T-helper 1 cell treated with Interleukin-12 subunit alpha and Interleukin-12 subunit beta and Interleukin-4 antibody, amounts not matched to agents 30 ng/mL and 1 ng/mL, for 36 hours (primary cell): ENCODE measurements around the gene MGMT. TPM values are rescaled to one million over a fixed set of nuclear protein-coding genes. Genes with fewer than 3 reads are reported as not detected.

ENCODE experiments used
- intact Hi-C: fragments of 100-400 bp; cut with micrococcal nuclease; formaldehyde crosslinking; loops from one replicate; pipeline ENCODE4 v1.15.1; 2024
- total RNA-seq: library from RNA; stranded (reverse); gene quantifications from 2 replicates; pipeline ENCODE4 v1.2.3, GENCODE V29; 2022

MGMT gene
- total RNA-seq, 1 donor from 2014 or later = 14.9 TPM

DNA sequence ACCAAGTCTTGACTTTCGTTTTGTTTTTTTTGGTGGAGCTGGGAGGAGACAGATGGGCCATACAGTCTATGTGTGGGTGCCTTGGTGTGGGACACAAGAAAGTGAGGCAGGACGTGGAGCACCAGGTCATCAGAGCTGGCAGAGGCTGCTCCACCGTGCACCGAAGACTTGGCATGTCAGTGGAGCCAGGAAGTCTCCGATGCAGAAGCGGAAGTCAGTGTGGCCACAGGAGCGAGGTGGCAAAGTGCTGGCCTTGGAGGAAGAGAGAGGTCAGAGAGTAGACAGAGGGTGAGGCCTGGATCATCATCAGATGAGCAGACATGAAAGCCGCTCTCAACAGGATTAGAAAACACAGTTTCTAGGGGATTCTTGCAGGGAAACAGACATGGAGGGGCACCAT lies 116.8 kb downstream of the MGMT start:
- intact Hi-C loops = no loop called here

DNA sequence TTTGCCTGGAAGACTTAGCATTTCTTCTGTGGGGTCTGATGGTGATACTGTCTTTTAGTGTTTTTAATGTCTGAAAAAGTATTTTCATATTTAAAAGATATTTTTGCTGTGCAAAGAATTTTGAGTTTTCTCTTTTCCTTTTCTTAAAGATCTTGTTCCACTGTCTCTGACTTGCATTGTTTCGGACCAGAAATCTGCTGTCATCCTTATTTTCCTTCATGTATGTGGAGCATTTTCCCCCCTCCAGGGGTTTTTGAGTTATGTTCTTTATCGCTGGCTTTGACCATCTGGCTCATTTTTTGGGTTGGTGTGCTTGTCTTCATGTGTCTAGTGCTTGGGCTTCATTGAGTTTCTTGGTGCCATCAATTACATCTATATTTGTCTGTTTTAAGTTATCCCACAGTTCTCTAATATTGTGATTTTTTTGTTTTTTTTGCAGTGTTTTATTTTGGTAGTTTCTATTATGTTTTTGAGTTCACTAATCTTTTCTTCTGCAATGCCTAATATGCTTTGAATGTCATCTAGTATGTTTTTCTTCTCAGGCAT lies 119.9 kb downstream of the MGMT start:
- intact Hi-C loops = no loop called here

GRCh38 chr10:129589546-129589945 lies 122.5 kb downstream of the MGMT start:
- intact Hi-C loops = no loop called here

DNA sequence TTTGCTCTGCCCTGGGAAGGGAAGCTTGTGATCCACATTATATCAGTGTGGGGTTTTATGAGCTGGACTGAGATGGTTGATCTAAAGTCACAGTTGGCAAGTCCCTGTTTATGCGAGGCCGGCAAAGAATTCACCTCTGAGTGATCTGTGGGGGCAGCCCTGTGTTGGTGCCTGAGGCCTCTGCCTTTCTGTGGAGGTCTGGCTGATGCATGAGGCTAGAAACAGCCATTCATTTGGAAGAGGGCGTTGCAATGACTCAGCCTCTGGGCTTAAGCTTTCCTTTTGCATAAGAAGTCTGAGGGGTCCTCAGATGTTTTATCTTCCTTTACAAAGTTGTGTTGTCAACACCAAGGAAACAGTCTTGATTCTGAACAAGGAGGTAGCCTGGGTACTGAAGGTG lies 126.9 kb downstream of the MGMT start:
- intact Hi-C loops = no loop called here

DNA sequence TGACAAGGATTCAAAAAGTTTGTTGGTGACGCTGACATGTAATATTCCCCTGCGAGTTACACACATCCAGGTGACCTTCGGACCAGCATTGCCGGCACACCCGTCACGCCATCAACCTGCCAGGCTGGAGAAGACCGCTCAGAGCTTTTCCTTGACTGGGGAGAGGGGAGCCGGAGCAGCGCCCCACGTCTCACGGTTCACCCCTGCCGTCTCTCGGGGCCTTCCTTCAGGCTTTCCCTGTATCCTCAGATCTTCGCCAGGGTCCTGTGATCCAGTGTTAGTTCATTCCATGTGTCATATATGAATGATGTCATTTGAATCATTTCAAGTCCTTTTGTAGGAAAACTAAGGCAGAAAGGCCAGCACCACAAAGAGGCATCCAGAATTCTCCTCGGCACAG lies 127.8 kb downstream of the MGMT start:
- intact Hi-C loops = no loop called here

DNA sequence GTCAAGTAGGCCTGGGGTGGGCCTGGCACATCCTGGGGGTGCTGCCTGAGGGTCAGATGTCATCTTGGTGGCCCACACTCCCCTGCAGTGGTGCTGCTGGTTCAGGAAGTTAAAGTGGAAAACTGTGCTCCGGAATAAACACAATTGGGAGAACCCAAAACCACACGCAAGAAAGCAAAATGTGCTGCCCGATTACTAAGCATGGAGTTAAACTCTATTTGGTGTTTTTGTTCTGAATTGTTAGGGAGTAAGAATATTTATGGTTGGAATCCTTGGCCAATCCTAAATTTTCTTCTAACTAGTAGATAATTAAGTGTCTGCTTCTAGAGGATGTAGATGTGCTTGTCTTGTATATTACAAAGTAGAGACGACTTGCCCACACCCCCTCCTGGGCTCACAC lies 131.4 kb downstream of the MGMT start:
- intact Hi-C loops = no loop called here

DNA sequence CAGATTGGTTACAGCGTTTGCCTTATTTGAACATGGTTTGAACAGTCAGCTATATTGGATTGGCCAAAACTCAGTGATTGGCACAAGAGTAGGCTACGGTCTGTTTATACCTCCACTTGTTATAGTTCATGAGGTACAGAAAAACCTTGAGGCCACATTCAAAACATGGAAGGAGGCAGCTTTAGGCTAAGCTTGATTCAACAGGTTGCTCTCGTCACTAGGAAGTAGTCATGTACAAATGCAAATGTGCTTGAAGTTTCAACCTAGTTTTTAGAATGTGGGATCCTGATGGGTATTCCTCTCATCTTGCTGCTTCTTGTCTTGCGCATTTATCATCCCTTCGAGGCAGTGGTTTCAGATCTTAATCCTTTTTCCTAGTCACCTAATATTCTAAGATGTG lies 132.1 kb downstream of the MGMT start:
- intact Hi-C loops = no loop called here

- intact Hi-C loops = no loop called here
These were observed 134.7 kb downstream of the MGMT start for GRCh38 chr10:129601737-129602136.

- intact Hi-C loops = no loop called here
These were observed 136.0 kb downstream of the MGMT start for GRCh38 chr10:129602938-129603535.

DNA sequence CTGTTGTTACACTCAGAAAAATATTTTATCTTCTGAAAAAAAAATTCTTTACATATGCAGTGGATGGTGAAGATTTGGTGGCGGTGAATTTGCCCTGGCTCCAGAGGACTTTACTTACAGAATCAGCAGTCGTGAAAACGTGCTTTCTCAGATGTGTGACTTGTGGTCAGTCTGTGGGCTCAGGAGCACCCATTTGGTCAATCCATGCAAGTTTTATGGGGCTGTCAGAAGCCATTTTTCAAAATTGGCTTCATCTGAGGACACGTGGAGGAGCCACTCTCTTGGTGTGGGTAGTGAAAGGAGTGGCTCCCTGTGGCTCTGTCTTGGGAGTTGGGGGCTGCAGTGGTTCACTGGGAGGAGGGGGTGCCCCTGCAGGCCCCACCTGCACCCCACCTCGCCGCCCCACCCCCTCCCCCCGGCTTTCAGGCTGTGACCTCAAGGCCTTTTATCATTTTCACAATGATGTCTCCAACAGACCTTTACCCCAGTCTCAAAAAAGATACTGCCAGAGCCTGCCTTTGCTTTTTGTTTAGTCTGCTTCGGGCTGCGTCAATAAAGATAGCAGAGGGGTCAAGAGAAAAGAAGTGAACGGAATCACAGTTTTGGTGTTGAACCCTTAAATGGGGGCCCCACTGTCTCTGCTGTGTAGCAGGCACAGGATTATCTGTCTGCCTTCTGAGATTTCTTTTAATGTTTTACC lies 137.4 kb downstream of the MGMT start:
- intact Hi-C loops = no loop called here

- intact Hi-C loops = no loop called here
These were observed 138.4 kb downstream of the MGMT start for GRCh38 chr10:129605266-129605985.

- intact Hi-C loops = no loop called here
These were observed 139.0 kb downstream of the MGMT start for GRCh38 chr10:129605986-129606518.

DNA sequence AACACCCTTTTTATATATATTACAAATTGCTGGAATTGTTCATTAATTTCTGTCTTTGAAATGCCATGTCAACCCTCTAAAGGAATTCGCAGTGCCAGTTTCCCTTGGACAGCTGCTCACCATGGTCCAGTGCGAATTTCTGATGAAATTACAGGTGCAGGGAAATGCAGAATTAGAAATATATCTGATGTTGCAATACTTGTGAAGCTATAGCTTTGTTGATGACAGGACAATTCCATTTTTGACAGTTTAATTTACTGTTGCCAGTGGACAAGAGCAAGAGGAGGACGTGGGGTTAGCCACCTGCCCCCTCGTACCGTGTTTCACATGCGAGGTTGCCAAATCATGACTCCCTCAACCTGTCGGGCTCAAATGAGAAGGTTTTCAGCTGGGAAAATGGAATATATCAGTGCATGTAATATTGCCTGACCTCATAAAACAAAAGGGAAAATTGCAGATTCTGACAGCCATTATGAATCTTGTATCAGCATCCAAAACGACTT lies 140.6 kb downstream of the MGMT start:
- intact Hi-C loops = no loop called here

DNA sequence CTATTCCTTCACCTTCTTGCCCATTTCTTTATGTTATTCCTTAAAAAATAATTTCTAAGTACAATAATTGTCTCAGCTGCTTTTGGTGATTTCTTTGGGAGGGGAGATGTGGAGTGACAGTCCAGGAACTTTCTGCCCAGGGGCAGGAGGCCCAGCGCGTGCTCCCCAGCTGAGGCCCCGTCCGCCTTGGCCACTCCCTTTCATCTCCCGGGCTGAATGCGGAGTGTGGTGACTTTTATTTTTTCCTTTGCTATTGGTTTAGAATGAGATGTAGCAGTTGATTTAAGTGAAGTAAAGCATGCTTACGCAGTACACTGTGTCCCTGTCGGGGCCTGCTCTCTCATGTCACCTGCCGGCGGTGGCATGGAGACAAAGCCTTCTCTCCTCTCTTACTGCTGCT lies 141.6 kb downstream of the MGMT start:
- intact Hi-C loops = no loop called here

- intact Hi-C loops = no loop called here
These were observed 142.5 kb downstream of the MGMT start for GRCh38 chr10:129609551-129609950.

DNA sequence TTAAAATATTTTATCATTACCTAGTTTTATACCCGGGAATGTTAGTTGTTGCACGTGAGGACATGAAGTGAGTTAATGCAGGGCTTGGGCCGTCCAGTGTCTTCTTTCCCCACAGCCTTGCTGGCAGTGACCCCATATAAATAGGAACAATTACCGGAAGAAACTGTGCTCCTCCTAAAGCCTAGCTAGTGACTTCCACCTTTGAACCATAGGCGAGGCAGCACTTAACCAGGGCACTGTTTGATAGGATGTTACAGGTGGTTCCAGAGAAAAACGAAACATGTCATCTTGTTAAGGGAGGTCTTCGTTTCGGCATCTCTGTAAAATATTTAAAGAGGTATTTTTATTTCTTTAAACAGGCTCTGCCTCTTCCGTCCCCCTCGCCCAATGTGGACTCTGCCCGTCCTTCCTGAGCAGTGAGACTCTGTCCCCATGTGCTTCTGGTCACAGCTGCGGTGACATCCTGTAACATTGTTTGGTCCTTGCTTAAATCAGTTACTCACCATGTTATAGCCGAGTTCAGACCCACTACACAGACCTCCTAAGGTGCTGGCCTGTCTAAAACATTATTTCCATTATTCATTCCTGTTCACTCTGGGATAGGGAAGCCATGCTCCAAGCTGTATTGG lies 145.6 kb downstream of the MGMT start:
- intact Hi-C loops = no loop called here

- intact Hi-C loops = no loop called here
These were observed 146.4 kb downstream of the MGMT start for GRCh38 chr10:129613377-129613980.

- intact Hi-C loops = no loop called here
These were observed 147.3 kb downstream of the MGMT start for GRCh38 chr10:129614341-129614740.

GRCh38 chr10:129615381-129615780 lies 148.3 kb downstream of the MGMT start:
- intact Hi-C loops = no loop called here

DNA sequence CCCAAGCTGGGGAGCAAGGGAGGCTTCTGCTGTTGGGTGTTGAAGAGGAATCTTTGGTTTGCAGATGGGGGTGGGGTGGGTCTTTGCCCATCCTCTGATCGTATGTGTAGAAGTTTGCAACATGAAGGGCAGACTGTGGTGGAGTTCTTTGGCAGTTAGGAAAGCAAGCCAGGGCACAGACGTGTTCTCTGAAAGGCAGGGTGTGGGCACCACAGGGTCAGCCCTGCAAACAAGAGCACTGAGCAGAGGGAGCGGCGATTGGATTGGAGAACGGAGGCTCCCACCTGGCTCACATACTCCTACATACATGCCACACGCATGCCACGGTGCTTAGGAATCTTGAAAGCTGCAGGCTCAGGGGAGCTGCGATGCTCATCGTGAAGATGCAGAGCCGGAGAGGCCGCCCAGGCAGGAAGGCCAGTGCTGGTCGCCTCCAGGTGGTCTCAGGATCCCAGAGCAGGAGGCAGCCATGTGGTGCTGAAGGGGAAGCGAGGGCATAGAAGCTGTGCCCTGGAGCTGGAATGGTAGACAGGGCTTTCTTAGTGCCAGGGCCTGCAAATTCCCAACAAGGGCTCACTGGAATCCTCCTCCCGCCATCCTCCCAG lies 149.0 kb downstream of the MGMT start:
- intact Hi-C loops = no loop called here

DNA sequence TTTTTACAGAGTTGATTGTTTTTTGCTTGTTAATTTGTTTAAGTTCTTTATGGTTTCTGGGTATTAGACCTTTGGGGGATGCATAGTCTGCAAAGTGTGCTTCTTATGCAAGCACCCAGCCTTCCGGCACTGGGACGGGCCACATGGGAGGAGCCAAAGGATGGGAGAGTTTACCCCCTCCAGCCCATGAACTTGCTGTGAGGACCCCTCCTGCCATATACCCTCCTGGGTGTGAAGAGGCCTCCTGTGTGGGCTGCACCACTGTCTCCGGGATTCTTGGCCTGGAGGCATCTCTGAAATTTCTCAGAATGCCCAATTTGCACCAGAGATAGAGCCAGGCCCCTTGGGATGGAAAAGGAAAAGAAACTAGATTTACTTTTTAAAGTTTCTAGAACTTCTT lies 150.7 kb downstream of the MGMT start:
- intact Hi-C loops = no loop called here
